Ishikawa (cell line): ENCODE data around the gene EML6.

Experiments
- CEBPB ChIP-seq: IDR thresholded peaks from 2 replicates; pipeline ENCODE4 v1.6.1; 2012
- CREB1 ChIP-seq: IDR thresholded peaks from 2 replicates; pipeline ENCODE4 v1.6.1; 2012; ENCODE audit warnings: low read depth
- EGR1 ChIP-seq: IDR thresholded peaks from 2 replicates; pipeline ENCODE4 v1.6.1; 2012
- EP300 ChIP-seq: IDR thresholded peaks from 2 replicates; pipeline ENCODE4 v1.6.1; 2012; ENCODE audit warnings: borderline replicate concordance
- FOXM1 ChIP-seq: IDR thresholded peaks from 2 replicates; pipeline ENCODE4 v1.6.1; 2012; ENCODE audit warnings: low read depth, borderline replicate concordance
- MAX ChIP-seq: IDR thresholded peaks from 2 replicates; pipeline ENCODE4 v1.6.1; 2012
- NFIC ChIP-seq: IDR thresholded peaks from 2 replicates; pipeline ENCODE4 v1.6.1; 2012
- RAD21 ChIP-seq: IDR thresholded peaks from 2 replicates; pipeline ENCODE4 v1.6.1; 2012; ENCODE audit warnings: low read depth
- REST ChIP-seq: IDR thresholded peaks from 2 replicates; pipeline ENCODE4 v1.6.1; 2012; ENCODE audit warnings: low read depth, mild to moderate bottlenecking
- TAF1 ChIP-seq: IDR thresholded peaks from 2 replicates; pipeline ENCODE4 v1.6.1; 2012; ENCODE audit warnings: low read depth, mild to moderate bottlenecking
- TCF12 ChIP-seq: IDR thresholded peaks from 2 replicates; pipeline ENCODE4 v1.6.1; 2012; ENCODE audit warnings: low read depth
- TEAD4 ChIP-seq: IDR thresholded peaks from 2 replicates; pipeline ENCODE4 v1.6.1; 2012
- USF1 ChIP-seq: IDR thresholded peaks from 2 replicates; pipeline ENCODE4 v1.6.1; 2012
- YY1 ChIP-seq: IDR thresholded peaks from 2 replicates; pipeline ENCODE4 v1.6.1; 2012; ENCODE audit warnings: low read depth
- ZBTB7A ChIP-seq: IDR thresholded peaks from 2 replicates; pipeline ENCODE4 v1.6.1; 2012; ENCODE audit warnings: low read depth

EML6 gene

GRCh38 chr2:54808661-54809060 is 85.2 kb downstream of the EML6 start:
- no peak for TF ChIP-seq EP300
- no peak for TF ChIP-seq TCF12
- no peak for TF ChIP-seq FOXM1
- no peak for TF ChIP-seq USF1

- no peak for TF ChIP-seq CREB1
- no peak for TF ChIP-seq YY1
- TF ChIP-seq USF1 = no peak
- TF ChIP-seq MAX = no peak
- no peak for TF ChIP-seq REST
- no peak for TF ChIP-seq ZBTB7A
- TF ChIP-seq NFIC = no peak
- no peak for TF ChIP-seq TAF1
These were observed 86.4 kb downstream of the EML6 start for GRCh38 chr2:54809819-54810218.

GRCh38 chr2:54810246-54810645 is 86.8 kb downstream of the EML6 start:
- TF ChIP-seq TAF1 (no peak), ZBTB7A (no peak), TCF12 (no peak), YY1 (no peak), EGR1 (no peak), NFIC (no peak), CEBPB (no peak), FOXM1 (no peak), CREB1 (no peak), RAD21 (no peak)

GRCh38 chr2:54813584-54813983 is 90.1 kb downstream of the EML6 start:
- TF ChIP-seq YY1 = no peak
- no peak for TF ChIP-seq TCF12
- TF ChIP-seq NFIC = no peak
- no peak for TF ChIP-seq EGR1
- no peak for TF ChIP-seq TEAD4
- no peak for TF ChIP-seq ZBTB7A
- TF ChIP-seq MAX = no peak
- no peak for TF ChIP-seq CEBPB
- no peak for TF ChIP-seq CREB1
- TF ChIP-seq TAF1 = no peak
- TF ChIP-seq RAD21 = no peak
- no peak for TF ChIP-seq EP300
- no peak for TF ChIP-seq FOXM1
- no peak for TF ChIP-seq REST

- no peak for TF ChIP-seq ZBTB7A
- TF ChIP-seq RAD21 = no peak
- no peak for TF ChIP-seq NFIC
- no peak for TF ChIP-seq FOXM1
- TF ChIP-seq REST = no peak
- TF ChIP-seq CREB1 = no peak
- no peak for TF ChIP-seq USF1
- no peak for TF ChIP-seq CEBPB
These were observed 91.1 kb downstream of the EML6 start for GRCh38 chr2:54814389-54815147.
